T-cell (primary cell): ENCODE data around the gene SASH3. TPM values are rescaled to one million over a fixed set of nuclear protein-coding genes. Genes with fewer than 3 reads are reported as not detected.
A peak's percentile ranks its signal among the peaks of the same experiment; 100 is the strongest.

Experiments
- ATAC-seq, 4 experiments: fragments of 200-7000 bp in 3 of 4; fragments of 150-1000 bp in 1 of 4; cut with Tn5 transposase; replicated peaks in 1 of 4; 1 replicate in 3 of 4; 2 replicates in 1 of 4; pipeline ENCODE4 v1.10.0; 2021; ENCODE audit warnings: moderate library complexity in 3 of 4, mild to moderate bottlenecking in 2 of 4, moderate number of reproducible peaks in 1 of 4
- CTCF ChIA-PET, 2 donors: fragments of 300-600 bp; sonication (Branson Sonifier 250); formaldehyde crosslinking; loops; one replicate each; lab custom pipeline; 2022; ENCODE audit warnings: antibody characterized with exemption in 2 of 2; lab: Charles Lee
- POLR2A ChIA-PET, 2 donors: fragments of 300-600 bp; sonication (Branson Sonifier 250); formaldehyde crosslinking; loops; one replicate each; lab custom pipeline; 2022; ENCODE audit warnings: antibody characterized with exemption in 2 of 2; lab: Charles Lee
- DNase-seq, 35 experiments: peaks; one replicate each; pipeline versions ENCODE4 v3.0.0 to v3.0.0-alpha.2; 2013 to 2023
- H3K27ac ChIP-seq: one replicate; pipeline ENCODE4 v1.5.1; 2013; ENCODE audit warnings: low read length
- H3K27me3 ChIP-seq, 2 experiments: replicated peaks in 1 of 2; 1 replicate in 1 of 2; 2 replicates in 1 of 2; pipeline versions ENCODE4 v1.6.1 to v1.7.0; 2013; ENCODE audit warnings: low read length in 1 of 2, mixed read lengths in 1 of 2; ENCODE audit not compliant: control insufficient read depth in 2 of 2, insufficient read depth in 2 of 2; ENCODE audit errors: extremely low read depth in 1 of 2
- H3K36me3 ChIP-seq, 2 donors: 1 replicate in 1 of 2; 2 replicates in 1 of 2; pipeline versions ENCODE4 v1.6.1 to v1.7.0; 2013; ENCODE audit warnings: low read length in 1 of 2; ENCODE audit not compliant: control insufficient read depth in 2 of 2, insufficient read depth in 1 of 2; ENCODE audit errors: extremely low read depth in 1 of 2
- H3K4me1 ChIP-seq, 2 experiments: 1 replicate in 1 of 2; 2 replicates in 1 of 2; pipeline versions ENCODE4 v1.6.1 to v1.7.0; 2013; ENCODE audit warnings: low read length in 2 of 2, mixed read lengths in 1 of 2; ENCODE audit not compliant: insufficient read depth in 2 of 2, control insufficient read depth in 1 of 2; ENCODE audit errors: extremely low read depth in 1 of 2
- H3K4me3 ChIP-seq, 2 donors: 1 replicate in 1 of 2; 2 replicates in 1 of 2; pipeline versions ENCODE4 v1.5.1 to v1.7.0; 2013; ENCODE audit warnings: mild to moderate bottlenecking in 2 of 2, low read length in 1 of 2, moderate library complexity in 1 of 2; ENCODE audit not compliant: control insufficient read depth in 1 of 2; ENCODE audit errors: extremely low read depth in 1 of 2
- H3K9me3 ChIP-seq: 2 replicates; pipeline ENCODE4 v1.7.0; 2013
- H3K27ac Mint-ChIP-seq, 2 donors: one replicate each; pipeline ENCODE4 v1.8.0; 2020 to 2021; ENCODE audit warnings: mild to moderate bottlenecking in 2 of 2, mixed read lengths in 2 of 2
- H3K27me3 Mint-ChIP-seq, 2 donors: one replicate each; pipeline ENCODE4 v1.8.0; 2021 to 2022; ENCODE audit warnings: mixed read lengths in 2 of 2
- H3K36me3 Mint-ChIP-seq: one replicate; pipeline ENCODE4 v1.8.0; 2021; ENCODE audit warnings: mixed read lengths
- H3K4me1 Mint-ChIP-seq, 3 donors: one replicate each; pipeline ENCODE4 v1.8.0; 2020 to 2022; ENCODE audit warnings: mixed read lengths in 3 of 3, mild to moderate bottlenecking in 1 of 3
- H3K4me3 Mint-ChIP-seq, 3 donors: one replicate each; pipeline ENCODE4 v1.8.0; 2020 to 2022; ENCODE audit warnings: mild to moderate bottlenecking in 3 of 3, mixed read lengths in 3 of 3, moderate library complexity in 3 of 3
- H3K9me3 Mint-ChIP-seq, 3 donors: one replicate each; pipeline ENCODE4 v1.8.0; 2020 to 2022; ENCODE audit warnings: mixed read lengths in 3 of 3
- WGBS: methylation state at CpG from one replicate; pipeline ENCODE4 v1.1.5; 2013; ENCODE audit warnings: missing lambda C conversion rate; ENCODE audit not compliant: insufficient coverage; 5-methylcytosine and 5-hydroxymethylcytosine counted together
- total RNA-seq, 35 experiments: library from RNA in 6 of 35; stranded (reverse) in 6 of 35; fragments of 120-200 nt in 1 of 35; gene quantifications; one replicate each; pipeline versions ENCODE4 v1.2.1 to v1.2.4 and lab custom pipeline; 2013 to 2026

SASH3 gene
- total RNA-seq, 5 donors from 2014 or later (not counting 1 experiment from before 2014, with no cell fraction given), result 102 to 163 (median 142) TPM

GRCh38 chrX:129808158-129808828, 28.5 kb downstream of the SASH3 start:
- ChIA-PET POLR2A (no interaction called here), CTCF (no interaction called here)
- no peak overlapping the region for H3K4me3 ChIP-seq
- H3K27me3 ChIP-seq, result no peaks in the 10 kb centered on the region
- no peak overlapping the region for H3K27ac ChIP-seq
- H3K4me3 Mint-ChIP-seq, result no peak overlapping the region
- no CpG with 5 or more reads among the region's 2 CpGs for WGBS
- peaks cover 0 to 2% of the 10 kb centered on the region in 2 donors for H3K36me3 ChIP-seq
- no peaks in the 10 kb centered on the region for H3K9me3 ChIP-seq
- H3K9me3 Mint-ChIP-seq, result no peaks in the 10 kb centered on the region
- H3K36me3 Mint-ChIP-seq, result peaks cover 19% of the 10 kb centered on the region
- H3K27ac Mint-ChIP-seq, result peak overlapping the region in 1 of 2 donors; percentile 56
- no peaks in the 10 kb centered on the region for H3K4me1 ChIP-seq
- peaks cover 7 to 20% (median 12%) of the 10 kb centered on the region in 3 donors for H3K4me1 Mint-ChIP-seq
- DNase-seq (no peak), ATAC-seq (no peak)
- H3K27me3 Mint-ChIP-seq, result no peaks in the 10 kb centered on the region

- DNase-seq (no peak), ATAC-seq (peak in 2 of 4 experiments; percentile 36 to 60)
- Mint-ChIP-seq H3K36me3 (peaks cover 22% of the 10 kb centered on the region), H3K4me1 (peaks cover 7 to 17% (median 12%) of the 10 kb centered on the region in 3 donors), H3K9me3 (no peaks in the 10 kb centered on the region), H3K4me3 (no peak overlapping the region), H3K27ac (peak overlapping the region in 1 of 2 donors; percentile 55), H3K27me3 (no peaks in the 10 kb centered on the region)
- Histone ChIP-seq H3K36me3 (peaks cover 0 to 2% of the 10 kb centered on the region in 2 donors), H3K4me3 (no peak overlapping the region), H3K4me1 (no peaks in the 10 kb centered on the region), H3K27me3 (no peaks in the 10 kb centered on the region), H3K9me3 (no peaks in the 10 kb centered on the region), H3K27ac (no peak overlapping the region)
- ChIA-PET CTCF (no interaction called here), POLR2A (no interaction called here)
- WGBS, result 100% methylated on average over 1 of the region's 7 CpGs
Observed at GRCh38 chrX:129808829-129809796, 29.4 kb downstream of the SASH3 start.

- Mint-ChIP-seq H3K4me1 (peaks cover 7 to 9% (median 7%) of the 10 kb centered on the region in 3 donors), H3K36me3 (peaks cover 20% of the 10 kb centered on the region), H3K27ac (no peak overlapping the region), H3K27me3 (no peaks in the 10 kb centered on the region), H3K4me3 (no peak overlapping the region), H3K9me3 (no peaks in the 10 kb centered on the region)
- ChIA-PET POLR2A (no interaction called here), CTCF (interaction anchor here in 1 of 2 donors (0.6 to 0.9 kb wide), 2 partner anchors 136 to 210 kb away, joined by 3 to 4 read pairs; no protein-coding TSS in a partner anchor)
- no peaks in the 10 kb centered on the region for H3K27me3 ChIP-seq
- WGBS, result no CpG with 5 or more reads among the region's 6 CpGs
- ATAC-seq (no peak), DNase-seq (no peak)
- no peak overlapping the region for H3K27ac ChIP-seq
- H3K9me3 ChIP-seq, result no peaks in the 10 kb centered on the region
- no peaks in the 10 kb centered on the region for H3K4me1 ChIP-seq
- no peak overlapping the region for H3K4me3 ChIP-seq
- H3K36me3 ChIP-seq, result peaks cover 0 to 2% of the 10 kb centered on the region in 2 donors
Observed at GRCh38 chrX:129813662-129814368, 34.1 kb downstream of the SASH3 start.

GRCh38 chrX:129818123-129818522, 38.4 kb downstream of the SASH3 start:
- WGBS, result no CpG with 5 or more reads among the region's 2 CpGs
- H3K27me3 ChIP-seq, result no peaks in the 10 kb centered on the region
- no peak overlapping the region for H3K4me3 ChIP-seq
- CTCF ChIA-PET, result no interaction called here
- no peak overlapping the region for H3K4me3 Mint-ChIP-seq
- H3K4me1 ChIP-seq, result no peaks in the 10 kb centered on the region
- H3K9me3 Mint-ChIP-seq, result no peaks in the 10 kb centered on the region
- no peak overlapping the region for H3K27ac Mint-ChIP-seq
- no peaks in the 10 kb centered on the region for H3K9me3 ChIP-seq
- POLR2A ChIA-PET, result no interaction called here
- DNase-seq, result no peak
- H3K36me3 ChIP-seq, result no peaks in the 10 kb centered on the region
- no peaks in the 10 kb centered on the region for H3K27me3 Mint-ChIP-seq
- H3K27ac ChIP-seq, result no peak overlapping the region
- H3K36me3 Mint-ChIP-seq, result peaks cover 6% of the 10 kb centered on the region
- H3K4me1 Mint-ChIP-seq, result peaks cover 3 to 6% (median 3%) of the 10 kb centered on the region in 3 donors
- no peak for ATAC-seq

GRCh38 chrX:129823115-129823514, 43.4 kb downstream of the SASH3 start:
- Histone ChIP-seq H3K4me1 (no peaks in the 10 kb centered on the region), H3K27ac (no peak overlapping the region), H3K4me3 (no peak overlapping the region), H3K36me3 (no peaks in the 10 kb centered on the region), H3K27me3 (no peaks in the 10 kb centered on the region), H3K9me3 (no peaks in the 10 kb centered on the region)
- peak in 30 of 35 experiments; percentile 22 to 78 (median 48) for DNase-seq
- ChIA-PET POLR2A (interaction anchor here in 1 of 2 donors (0.6 kb wide), 1 partner anchor 216 kb away, joined by 3 read pairs; no protein-coding TSS in a partner anchor), CTCF (interaction anchor here (0.6 to 2.1 kb wide), 12 partner anchors 9 to 836 kb away, joined by 3 to 10 read pairs (median 4); partner anchors contain the start of gene APLN (in 1 of the 2))
- no CpG with 5 or more reads among the region's 2 CpGs for WGBS
- H3K9me3 Mint-ChIP-seq, result no peaks in the 10 kb centered on the region
- no peak overlapping the region for H3K27ac Mint-ChIP-seq
- ATAC-seq, result peak; percentile 67 to 83 (median 80)
- no peaks in the 10 kb centered on the region for H3K27me3 Mint-ChIP-seq
- H3K4me1 Mint-ChIP-seq, result peaks cover 13 to 17% (median 16%) of the 10 kb centered on the region in 3 donors
- H3K36me3 Mint-ChIP-seq, result no peaks in the 10 kb centered on the region
- H3K4me3 Mint-ChIP-seq, result no peak overlapping the region
